ENCODE data around the gene UMAD1. TPM values are rescaled to one million over a fixed set of nuclear protein-coding genes. Genes with fewer than 3 reads are reported as not detected.
A peak's percentile ranks its signal among the peaks of the same experiment; 100 is the strongest.

Gene UMAD1
- total and polyA plus RNA-seq, 7 donors, result 8.7 to 51.1 (median 15.6) TPM

GRCh38 chr7:7745966-7746365 lies 105.4 kb downstream of the UMAD1 start:
- no peaks in the 10 kb centered on the region for H3K9me3 ChIP-seq
- 77 to 85% methylated on average over 4 of the region's 4 CpGs for WGBS, 2 donors
- peaks cover 0 to 22% (median 19%) of the 10 kb centered on the region in 4 donors for H3K4me1 ChIP-seq
- H3K27ac ChIP-seq, result no peak overlapping the region
- DNase-seq, result no peak
- no peak overlapping the region for H3K4me3 ChIP-seq
- no peaks in the 10 kb centered on the region for H3K36me3 ChIP-seq
- intact Hi-C loops (cut with DNase I), result no loop called here
- H3K27me3 ChIP-seq, result no peaks in the 10 kb centered on the region
- TF ChIP-seq POLR2A (IDR thresholded peaks at IDR 0.05), result no peak
- no peak for TF ChIP-seq EP300 (IDR thresholded peaks at IDR 0.05)
- no peak for TF ChIP-seq POLR2AphosphoS5 (IDR thresholded peaks at IDR 0.05)
- no peak for TF ChIP-seq CTCF (IDR thresholded peaks at IDR 0.05)

GRCh38 chr7:7746458-7746857 lies 105.9 kb downstream of the UMAD1 start:
- Histone ChIP-seq H3K9me3 (no peaks in the 10 kb centered on the region), H3K27ac (no peak overlapping the region), H3K27me3 (no peaks in the 10 kb centered on the region), H3K4me3 (no peak overlapping the region), H3K4me1 (peaks cover 0 to 27% (median 24%) of the 10 kb centered on the region in 4 donors), H3K36me3 (no peaks in the 10 kb centered on the region)
- WGBS, 2 donors, result 28 to 64% methylated on average over 4 of the region's 4 CpGs
- DNase-seq, result no peak
- intact Hi-C loops (cut with DNase I), result no loop called here
- TF ChIP-seq POLR2AphosphoS5 (IDR thresholded peaks at IDR 0.05) (no peak), EP300 (IDR thresholded peaks at IDR 0.05) (no peak), CTCF (IDR thresholded peaks at IDR 0.05) (no peak), POLR2A (IDR thresholded peaks at IDR 0.05) (no peak)

- intact Hi-C loops (cut with DNase I), result no loop called here
Observed at GRCh38 chr7:7750571-7751242, 110.2 kb downstream of the UMAD1 start.

GRCh38 chr7:7751243-7752092 lies 110.9 kb downstream of the UMAD1 start:
- 19 to 75% methylated on average over 3 of the region's 3 CpGs for WGBS, 2 donors

More at GRCh38 chr7:7750571-7751242, 110.2 kb downstream of the UMAD1 start:
- Histone ChIP-seq H3K4me1 (peaks cover 0 to 30% (median 27%) of the 10 kb centered on the region in 4 donors), H3K36me3 (no peaks in the 10 kb centered on the region), H3K4me3 (peak overlapping the region in 1 of 4 donors; percentile 7), H3K27me3 (no peaks in the 10 kb centered on the region), H3K9me3 (no peaks in the 10 kb centered on the region), H3K27ac (peak overlapping the region in 2 of 4 donors; percentile 3 to 46)
- no peak for DNase-seq
- TF ChIP-seq POLR2AphosphoS5 (IDR thresholded peaks at IDR 0.05) (peak; percentile 52 to 92 (median 73)), EP300 (IDR thresholded peaks at IDR 0.05) (peak in 2 of 4 donors; percentile 4 to 37), POLR2A (IDR thresholded peaks at IDR 0.05) (no peak), CTCF (IDR thresholded peaks at IDR 0.05) (no peak)
- 58 to 71% methylated on average over 2 of the region's 2 CpGs for WGBS, 2 donors

More at GRCh38 chr7:7751243-7752092, 110.9 kb downstream of the UMAD1 start:
- peak overlapping the region in 1 of 4 donors; percentile 7 for H3K4me3 ChIP-seq
- H3K36me3 ChIP-seq, result no peaks in the 10 kb centered on the region
- DNase-seq, result no peak
- TF ChIP-seq POLR2A (IDR thresholded peaks at IDR 0.05) (no peak), CTCF (IDR thresholded peaks at IDR 0.05) (no peak), EP300 (IDR thresholded peaks at IDR 0.05) (no peak), POLR2AphosphoS5 (IDR thresholded peaks at IDR 0.05) (no peak)
- peak overlapping the region in 2 of 4 donors; percentile 3 to 46 for H3K27ac ChIP-seq
- peaks cover 0 to 23% (median 19%) of the 10 kb centered on the region in 4 donors for H3K4me1 ChIP-seq
- intact Hi-C loops (cut with DNase I), result no loop called here
- no peaks in the 10 kb centered on the region for H3K9me3 ChIP-seq
- no peaks in the 10 kb centered on the region for H3K27me3 ChIP-seq

Data from sigmoid colon (tissue), 7 donors.